ENCODE data around the gene AZI2.

Gene AZI2

DNA sequence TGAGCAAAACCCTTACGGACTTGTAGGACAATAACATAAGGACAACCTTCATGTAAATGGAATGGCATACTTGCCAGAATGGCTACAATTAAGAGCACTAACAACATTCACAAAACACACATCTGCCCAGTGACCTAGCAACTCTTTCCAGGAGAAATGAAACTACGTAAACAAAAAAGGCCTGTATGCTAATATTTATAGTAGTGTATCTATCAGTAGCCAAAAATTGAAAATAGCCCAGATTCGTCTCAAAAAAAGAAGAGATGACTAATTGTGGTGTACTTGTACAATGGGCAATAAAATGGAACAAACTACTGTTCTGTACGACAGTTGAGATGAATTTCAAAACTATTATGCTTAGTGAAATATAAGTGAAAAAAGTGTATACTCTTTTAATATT, 68.9 kb downstream of the AZI2 start:
- H3K27me3 ChIP-seq (ENCODE audit: insufficient read depth, poor library complexity, severe bottlenecking) = no peaks in the 10 kb centered on the region
- DNase-seq (ENCODE audit: low spot score) (no peak), ATAC-seq (ENCODE audit: low read depth) (no peak)
- H3K36me3 ChIP-seq (ENCODE audit: low read depth) = peaks cover 10% of the 10 kb centered on the region; the same call in 1 of the 2 replicates
- no peaks in the 10 kb centered on the region for H3K9me3 ChIP-seq (ENCODE audit: severe bottlenecking)
- TF ChIP-seq, protein P1, sequence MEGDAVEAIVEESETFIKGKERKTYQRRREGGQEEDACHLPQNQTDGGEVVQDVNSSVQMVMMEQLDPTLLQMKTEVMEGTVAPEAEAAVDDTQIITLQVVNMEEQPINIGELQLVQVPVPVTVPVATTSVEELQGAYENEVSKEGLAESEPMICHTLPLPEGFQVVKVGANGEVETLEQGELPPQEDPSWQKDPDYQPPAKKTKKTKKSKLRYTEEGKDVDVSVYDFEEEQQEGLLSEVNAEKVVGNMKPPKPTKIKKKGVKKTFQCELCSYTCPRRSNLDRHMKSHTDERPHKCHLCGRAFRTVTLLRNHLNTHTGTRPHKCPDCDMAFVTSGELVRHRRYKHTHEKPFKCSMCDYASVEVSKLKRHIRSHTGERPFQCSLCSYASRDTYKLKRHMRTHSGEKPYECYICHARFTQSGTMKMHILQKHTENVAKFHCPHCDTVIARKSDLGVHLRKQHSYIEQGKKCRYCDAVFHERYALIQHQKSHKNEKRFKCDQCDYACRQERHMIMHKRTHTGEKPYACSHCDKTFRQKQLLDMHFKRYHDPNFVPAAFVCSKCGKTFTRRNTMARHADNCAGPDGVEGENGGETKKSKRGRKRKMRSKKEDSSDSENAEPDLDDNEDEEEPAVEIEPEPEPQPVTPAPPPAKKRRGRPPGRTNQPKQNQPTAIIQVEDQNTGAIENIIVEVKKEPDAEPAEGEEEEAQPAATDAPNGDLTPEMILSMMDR (IDR thresholded peaks at IDR 0.05; ENCODE audit: poor library complexity, severe bottlenecking) = no peak
- H3K4me3 ChIP-seq (ENCODE audit: severe bottlenecking) = no peak overlapping the region
- H3K27ac ChIP-seq (ENCODE audit: poor library complexity, severe bottlenecking) = no peak overlapping the region
- no peaks in the 10 kb centered on the region for H3K4me1 ChIP-seq (ENCODE audit: insufficient read depth, poor library complexity, severe bottlenecking)

DNA sequence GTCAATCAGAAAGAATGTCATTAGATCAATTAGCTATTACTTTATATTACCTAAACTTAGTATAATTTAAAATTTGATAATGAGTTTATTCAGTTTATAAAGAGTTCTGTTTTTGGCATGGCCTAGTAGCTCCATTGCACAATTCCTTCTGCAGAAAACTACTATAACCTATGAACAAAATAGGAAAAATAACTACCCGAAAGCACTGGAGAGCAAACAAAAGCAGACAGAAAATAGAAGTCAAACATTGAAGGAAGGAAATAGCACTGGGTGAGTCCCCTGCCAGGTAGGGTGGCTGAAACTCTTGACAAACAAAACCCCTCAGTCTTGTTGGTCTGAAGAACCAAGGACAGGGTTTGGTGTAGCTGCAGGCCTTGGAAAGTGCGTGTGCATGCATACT, 69.7 kb downstream of the AZI2 start:
- Histone ChIP-seq H3K36me3 (ENCODE audit: low read depth) (peaks cover 10% of the 10 kb centered on the region; the same call in 1 of the 2 replicates), H3K4me1 (ENCODE audit: insufficient read depth, poor library complexity, severe bottlenecking) (no peaks in the 10 kb centered on the region)
- ATAC-seq (ENCODE audit: low read depth) = no peak

DNA sequence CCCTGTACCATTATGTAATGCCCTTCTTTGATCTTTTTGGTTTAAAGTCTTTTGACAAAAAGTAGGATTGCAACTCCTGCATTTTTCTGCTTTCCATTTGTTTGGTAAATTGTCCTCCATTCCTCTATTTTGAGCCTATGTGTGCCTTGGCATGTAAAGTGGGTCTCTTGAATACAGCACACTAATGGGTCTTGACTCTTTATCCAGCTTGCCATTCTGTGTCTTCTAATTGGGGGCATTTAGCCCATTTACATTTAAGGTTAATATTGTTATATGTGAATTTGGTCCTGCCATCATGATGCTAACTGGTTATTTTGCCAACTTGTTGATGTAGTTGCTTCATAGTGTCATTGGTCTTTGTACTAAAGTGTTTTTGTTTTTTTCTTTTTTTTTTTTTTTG, 74.8 kb downstream of the AZI2 start:
- Histone ChIP-seq H3K4me1 (ENCODE audit: insufficient read depth, poor library complexity, severe bottlenecking) (no peaks in the 10 kb centered on the region), H3K9me3 (ENCODE audit: severe bottlenecking) (peaks cover 8% of the 10 kb centered on the region), H3K36me3 (ENCODE audit: low read depth) (peaks cover 18% of the 10 kb centered on the region), H3K4me3 (ENCODE audit: severe bottlenecking) (no peak overlapping the region), H3K27me3 (ENCODE audit: insufficient read depth, poor library complexity, severe bottlenecking) (no peaks in the 10 kb centered on the region), H3K27ac (ENCODE audit: poor library complexity, severe bottlenecking) (no peak overlapping the region)
- no peak for ATAC-seq (ENCODE audit: low read depth)
- no peak for DNase-seq (ENCODE audit: low spot score)
- TF ChIP-seq, protein P1 (IDR thresholded peaks at IDR 0.05; ENCODE audit: poor library complexity, severe bottlenecking) = no peak

More for the DNA sequence above, 69.7 kb downstream of the AZI2 start:
- DNase-seq (ENCODE audit: low spot score) = no peak
- TF ChIP-seq, protein P1 (IDR thresholded peaks at IDR 0.05; ENCODE audit: poor library complexity, severe bottlenecking) = no peak
- Histone ChIP-seq H3K27me3 (ENCODE audit: insufficient read depth, poor library complexity, severe bottlenecking) (no peaks in the 10 kb centered on the region), H3K9me3 (ENCODE audit: severe bottlenecking) (no peaks in the 10 kb centered on the region), H3K27ac (ENCODE audit: poor library complexity, severe bottlenecking) (no peak overlapping the region), H3K4me3 (ENCODE audit: severe bottlenecking) (no peak overlapping the region)
